Measurements from ENCODE around the gene TBCK. TPM values are rescaled to one million over a fixed set of nuclear protein-coding genes. Genes with fewer than 3 reads are reported as not detected.

TBCK gene
- polyA plus RNA-seq, 1 experiment: 36.3 TPM

DNA sequence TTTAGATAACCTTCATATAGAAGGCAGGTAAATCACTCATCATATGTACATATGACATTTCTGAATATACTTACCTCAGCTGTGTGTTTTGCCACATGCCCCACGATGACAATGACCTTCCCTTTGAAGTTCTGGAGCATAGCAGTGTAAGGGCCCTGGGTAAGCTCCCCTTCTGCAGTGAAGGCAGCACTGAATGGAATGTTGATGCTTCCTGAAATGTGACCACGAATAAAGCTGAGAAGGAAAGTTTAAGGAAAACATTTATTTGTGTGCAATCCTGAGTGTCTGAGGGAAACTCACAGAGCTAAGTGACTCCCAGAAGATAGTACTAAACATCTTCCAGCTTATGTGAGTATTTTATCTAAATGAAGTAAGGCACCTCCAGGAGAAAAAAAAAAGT lies 220.6 kb downstream of the TBCK start:
- POLR2A ChIA-PET: no interaction called here
- TF ChIP-seq, protein P1, sequence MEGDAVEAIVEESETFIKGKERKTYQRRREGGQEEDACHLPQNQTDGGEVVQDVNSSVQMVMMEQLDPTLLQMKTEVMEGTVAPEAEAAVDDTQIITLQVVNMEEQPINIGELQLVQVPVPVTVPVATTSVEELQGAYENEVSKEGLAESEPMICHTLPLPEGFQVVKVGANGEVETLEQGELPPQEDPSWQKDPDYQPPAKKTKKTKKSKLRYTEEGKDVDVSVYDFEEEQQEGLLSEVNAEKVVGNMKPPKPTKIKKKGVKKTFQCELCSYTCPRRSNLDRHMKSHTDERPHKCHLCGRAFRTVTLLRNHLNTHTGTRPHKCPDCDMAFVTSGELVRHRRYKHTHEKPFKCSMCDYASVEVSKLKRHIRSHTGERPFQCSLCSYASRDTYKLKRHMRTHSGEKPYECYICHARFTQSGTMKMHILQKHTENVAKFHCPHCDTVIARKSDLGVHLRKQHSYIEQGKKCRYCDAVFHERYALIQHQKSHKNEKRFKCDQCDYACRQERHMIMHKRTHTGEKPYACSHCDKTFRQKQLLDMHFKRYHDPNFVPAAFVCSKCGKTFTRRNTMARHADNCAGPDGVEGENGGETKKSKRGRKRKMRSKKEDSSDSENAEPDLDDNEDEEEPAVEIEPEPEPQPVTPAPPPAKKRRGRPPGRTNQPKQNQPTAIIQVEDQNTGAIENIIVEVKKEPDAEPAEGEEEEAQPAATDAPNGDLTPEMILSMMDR (IDR thresholded peaks at IDR 0.05; ENCODE audit: insufficient read depth, low read depth, low read length): no peak
- Histone ChIP-seq H3K36me3 (ENCODE audit: control insufficient read depth, insufficient read depth, low read length) (peaks cover 3% of the 10 kb centered on the region), H3K4me3 (ENCODE audit: low read depth, low read length) (no peak overlapping the region), H3K27me3 (ENCODE audit: control insufficient read depth, insufficient read depth, low read length) (no peaks in the 10 kb centered on the region)
- CTCF ChIA-PET: interaction anchor here (0.7 kb wide), 1 partner anchor 33 kb away, joined by 3 read pairs; no protein-coding TSS in a partner anchor
- no peak for DNase-seq (ENCODE audit: low read depth)

DNA sequence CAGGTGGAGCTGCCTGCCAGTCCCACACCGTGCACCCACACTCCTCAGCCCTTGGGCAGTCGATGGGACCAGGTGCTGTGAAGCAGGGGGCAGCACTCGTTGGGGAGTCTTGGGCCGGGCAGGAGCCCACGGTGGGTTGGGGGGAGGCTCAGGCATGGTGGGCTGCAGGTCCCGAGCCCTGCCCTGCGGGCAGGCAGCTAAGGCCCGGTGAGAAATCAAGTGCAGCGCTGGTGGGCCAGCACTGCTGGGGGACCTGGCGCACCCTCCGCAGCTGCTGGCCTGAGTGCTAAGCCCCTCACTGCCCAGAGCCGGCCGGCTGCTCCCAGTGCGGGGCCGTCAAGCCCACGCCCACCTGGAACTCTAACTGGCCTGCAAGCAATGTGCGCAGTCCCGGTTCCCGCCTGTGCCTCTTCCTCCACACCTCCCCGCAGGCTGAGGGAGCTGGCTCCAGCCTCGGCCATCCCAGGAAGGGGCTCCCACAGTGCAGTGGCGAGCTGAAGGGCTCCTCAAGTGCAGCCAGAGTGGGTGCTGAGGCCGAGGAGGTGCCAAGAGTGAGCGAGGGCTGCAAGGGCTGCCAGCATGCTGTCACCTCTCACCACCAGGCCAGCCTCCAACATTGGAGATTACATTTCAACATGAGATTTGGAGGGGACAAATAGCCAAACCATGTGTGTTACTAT lies 223.5 kb downstream of the TBCK start:
- Histone ChIP-seq H3K36me3 (ENCODE audit: control insufficient read depth, insufficient read depth, low read length) (peaks cover 7% of the 10 kb centered on the region), H3K4me3 (ENCODE audit: low read depth, low read length) (no peak overlapping the region), H3K27me3 (ENCODE audit: control insufficient read depth, insufficient read depth, low read length) (no peaks in the 10 kb centered on the region)
- ChIA-PET POLR2A (no interaction called here), CTCF (no interaction called here)
- DNase-seq (ENCODE audit: low read depth): no peak
- TF ChIP-seq, protein P1 (IDR thresholded peaks at IDR 0.05; ENCODE audit: insufficient read depth, low read depth, low read length): no peak

DNA sequence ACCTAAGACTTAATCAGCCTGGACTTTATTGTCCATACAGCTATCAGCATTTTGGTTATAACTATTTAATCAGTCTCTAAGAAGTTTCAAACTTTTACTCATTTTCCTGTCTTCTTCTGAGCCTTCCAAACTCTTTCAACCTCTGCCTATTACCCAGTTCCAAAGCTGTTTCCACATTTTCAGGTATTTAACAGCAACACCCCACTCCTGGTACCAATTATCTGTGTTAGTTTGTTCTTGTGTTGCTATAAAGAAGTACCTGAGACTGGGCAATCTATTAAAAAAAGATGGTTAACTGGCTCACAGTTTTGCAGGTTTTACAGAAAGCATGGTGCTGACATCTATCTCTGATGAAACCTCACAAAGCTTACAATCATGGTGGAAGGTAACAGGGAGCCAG lies 225.2 kb downstream of the TBCK start:
- Histone ChIP-seq H3K36me3 (ENCODE audit: control insufficient read depth, insufficient read depth, low read length) (peaks cover 7% of the 10 kb centered on the region), H3K4me3 (ENCODE audit: low read depth, low read length) (no peak overlapping the region), H3K27me3 (ENCODE audit: control insufficient read depth, insufficient read depth, low read length) (no peaks in the 10 kb centered on the region)
- POLR2A ChIA-PET: no interaction called here
- TF ChIP-seq, protein P1 (IDR thresholded peaks at IDR 0.05; ENCODE audit: insufficient read depth, low read depth, low read length): no peak
- no peak for DNase-seq (ENCODE audit: low read depth)
- CTCF ChIA-PET: no interaction called here

DNA sequence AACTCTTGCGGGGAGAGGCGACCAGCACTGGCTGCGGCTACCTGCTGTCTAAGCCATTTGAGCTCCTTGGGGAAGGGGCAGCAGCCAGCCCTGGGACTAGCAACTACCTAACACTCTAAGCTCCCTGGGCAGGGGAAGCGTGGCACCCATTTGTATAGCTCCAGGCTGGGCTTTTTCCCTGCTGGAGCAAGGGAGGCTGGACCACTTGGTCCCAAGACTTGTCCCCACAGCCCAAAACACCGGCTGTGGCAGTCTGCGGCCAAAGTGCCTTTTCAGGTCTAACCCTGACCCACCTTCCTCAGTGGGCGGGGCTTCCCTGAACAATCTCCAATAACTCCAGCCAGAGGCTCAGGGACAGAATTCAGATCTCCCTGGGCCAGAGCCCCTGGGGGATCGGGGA lies 232.9 kb downstream of the TBCK start:
- ChIA-PET CTCF (no interaction called here), POLR2A (no interaction called here)
- no peaks in the 10 kb centered on the region for H3K36me3 ChIP-seq (ENCODE audit: control insufficient read depth, insufficient read depth, low read length)
- no peak for DNase-seq (ENCODE audit: low read depth)
- H3K4me3 ChIP-seq (ENCODE audit: low read depth, low read length): no peak overlapping the region
- no peaks in the 10 kb centered on the region for H3K27me3 ChIP-seq (ENCODE audit: control insufficient read depth, insufficient read depth, low read length)
- TF ChIP-seq, protein P1 (IDR thresholded peaks at IDR 0.05; ENCODE audit: insufficient read depth, low read depth, low read length): no peak

DNA sequence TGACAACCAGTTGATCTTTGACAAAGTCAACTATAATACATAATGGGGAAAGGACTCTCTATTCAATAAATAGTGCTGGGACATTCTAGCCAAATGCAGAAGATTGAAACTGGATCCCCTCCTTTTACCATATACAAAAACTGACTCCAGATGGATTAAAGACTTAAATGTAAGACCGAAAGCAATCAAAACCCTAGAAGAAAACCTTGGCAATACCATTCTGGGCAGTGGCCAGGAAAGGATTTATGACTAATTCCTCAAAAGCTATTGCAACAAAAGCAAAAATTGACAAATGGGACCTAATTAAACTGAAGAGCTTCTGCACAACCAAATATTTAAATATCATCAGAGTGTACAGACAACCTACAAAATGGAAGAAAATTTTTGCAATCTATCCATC lies 235.6 kb downstream of the TBCK start:
- CTCF ChIA-PET: no interaction called here

More for the DNA sequence above, 235.6 kb downstream of the TBCK start:
- TF ChIP-seq, protein P1 (IDR thresholded peaks at IDR 0.05; ENCODE audit: insufficient read depth, low read depth, low read length): no peak
- POLR2A ChIA-PET: no interaction called here
- no peak overlapping the region for H3K4me3 ChIP-seq (ENCODE audit: low read depth, low read length)
- no peaks in the 10 kb centered on the region for H3K27me3 ChIP-seq (ENCODE audit: control insufficient read depth, insufficient read depth, low read length)
- no peaks in the 10 kb centered on the region for H3K36me3 ChIP-seq (ENCODE audit: control insufficient read depth, insufficient read depth, low read length)
- no peak for DNase-seq (ENCODE audit: low read depth)

Data from BJ (cell line).